Measurements from ENCODE around the gene JMJD8. TPM values are rescaled to one million over a fixed set of nuclear protein-coding genes. Genes with fewer than 3 reads are reported as not detected.

The JMJD8 gene
- total and polyA plus RNA-seq, 4 donors = 21.2 to 52.6 (median 33.4) TPM

DNA sequence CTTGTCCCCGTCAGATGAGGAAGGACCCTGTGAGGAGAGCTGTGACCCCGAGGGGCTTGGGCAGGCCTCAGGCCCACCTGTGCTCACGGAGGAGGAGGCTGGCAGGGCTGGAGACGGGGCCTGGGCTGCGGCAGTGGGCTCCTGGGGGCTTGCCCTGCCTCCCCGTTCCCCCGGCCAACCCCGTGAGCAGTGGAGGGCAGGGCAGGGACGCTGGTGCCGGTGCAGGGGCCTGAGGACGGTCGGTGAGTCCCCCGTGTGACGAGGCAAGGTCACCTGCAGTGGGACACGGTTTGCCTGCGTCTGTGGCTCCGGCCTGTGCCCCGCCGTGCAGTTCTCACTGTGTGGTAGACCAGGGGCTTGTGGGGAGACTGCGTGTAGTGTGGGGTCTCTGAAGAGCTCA is 24.5 kb downstream of the JMJD8 start (continued):
- TF ChIP-seq HNF4A (conservative IDR thresholded peaks at IDR 0.05) (no peak), RAD21 (IDR thresholded peaks at IDR 0.05) (no peak)

DNA sequence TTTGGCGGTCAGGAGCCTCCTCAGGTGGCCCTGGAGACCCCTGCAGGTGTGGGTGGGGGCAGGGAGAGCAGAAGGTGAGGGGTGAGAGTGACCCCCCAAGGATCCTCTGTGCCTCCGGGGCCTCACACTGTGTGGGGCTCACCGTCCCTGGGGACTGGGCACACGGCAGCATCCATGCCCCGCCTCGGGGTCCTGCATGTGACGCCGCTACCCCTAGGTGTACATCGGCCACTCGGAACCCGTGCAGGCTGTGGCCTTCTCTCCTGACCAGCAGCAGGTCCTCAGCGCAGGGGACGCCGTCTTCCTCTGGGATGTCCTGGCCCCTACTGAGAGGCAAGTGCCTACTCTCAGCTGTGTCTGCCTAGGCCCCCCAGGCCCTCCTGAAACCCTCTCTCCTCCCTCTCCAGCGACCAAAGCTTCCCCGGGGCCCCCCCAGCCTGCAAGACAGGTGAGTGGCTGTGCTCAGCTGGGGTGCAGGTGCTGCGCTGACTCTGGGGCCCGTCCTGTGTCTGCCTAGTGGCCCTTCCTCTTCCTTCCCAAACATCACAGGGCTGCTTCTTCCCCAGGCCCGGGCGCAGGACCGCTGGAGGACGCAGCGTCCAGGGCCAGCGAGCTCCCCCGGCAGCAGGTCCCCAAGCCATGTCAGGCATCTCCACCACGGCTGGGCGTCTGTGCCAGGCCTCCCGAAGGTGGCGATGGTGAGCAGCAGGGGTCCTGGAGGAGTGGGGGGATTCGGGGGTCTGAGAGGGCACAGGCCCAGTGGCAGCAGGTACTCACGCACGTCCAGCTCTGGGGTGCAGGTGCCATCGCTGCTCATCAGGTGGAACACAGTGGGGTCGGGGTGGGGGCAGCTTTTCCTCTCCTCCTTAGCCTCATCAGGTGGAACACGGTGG is 25.2 kb downstream of the JMJD8 start:
- no peak overlapping the region for H3K4me3 ChIP-seq (ENCODE audit: low read depth in 1 of 3, low read length in 3 of 3)
- peaks cover 0 to 6% (median 1%) of the 10 kb centered on the region in 4 donors for H3K36me3 ChIP-seq (ENCODE audit: control insufficient read depth in 4 of 4, insufficient read depth in 3 of 4, low read depth in 1 of 4, low read length in 3 of 4)
- DNase-seq (ENCODE audit: low spot score) = no peak
- H3K27ac ChIP-seq (ENCODE audit: low read depth in 1 of 2, low read length in 2 of 2) = no peak overlapping the region
- H3K9ac ChIP-seq (ENCODE audit: low read depth in 1 of 2, low read length in 2 of 2) = no peak overlapping the region
- H3K4me1 ChIP-seq (ENCODE audit: control insufficient read depth in 4 of 4, insufficient read depth in 4 of 4, low read length in 3 of 4) = peaks cover 10 to 23% (median 15%) of the 10 kb centered on the region in 4 donors
- 96% methylated on average over 35 of the region's 35 CpGs for WGBS
- TF ChIP-seq FOXA1 (IDR thresholded peaks at IDR 0.05) = no peak
- no peak for TF ChIP-seq FOXA2 (IDR thresholded peaks at IDR 0.05)
- no peak for TF ChIP-seq HNF4G (IDR thresholded peaks at IDR 0.05)
- TF ChIP-seq, protein P1, sequence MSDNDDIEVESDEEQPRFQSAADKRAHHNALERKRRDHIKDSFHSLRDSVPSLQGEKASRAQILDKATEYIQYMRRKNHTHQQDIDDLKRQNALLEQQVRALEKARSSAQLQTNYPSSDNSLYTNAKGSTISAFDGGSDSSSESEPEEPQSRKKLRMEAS (IDR thresholded peaks at IDR 0.05) = no peak
- TF ChIP-seq, protein P2, sequence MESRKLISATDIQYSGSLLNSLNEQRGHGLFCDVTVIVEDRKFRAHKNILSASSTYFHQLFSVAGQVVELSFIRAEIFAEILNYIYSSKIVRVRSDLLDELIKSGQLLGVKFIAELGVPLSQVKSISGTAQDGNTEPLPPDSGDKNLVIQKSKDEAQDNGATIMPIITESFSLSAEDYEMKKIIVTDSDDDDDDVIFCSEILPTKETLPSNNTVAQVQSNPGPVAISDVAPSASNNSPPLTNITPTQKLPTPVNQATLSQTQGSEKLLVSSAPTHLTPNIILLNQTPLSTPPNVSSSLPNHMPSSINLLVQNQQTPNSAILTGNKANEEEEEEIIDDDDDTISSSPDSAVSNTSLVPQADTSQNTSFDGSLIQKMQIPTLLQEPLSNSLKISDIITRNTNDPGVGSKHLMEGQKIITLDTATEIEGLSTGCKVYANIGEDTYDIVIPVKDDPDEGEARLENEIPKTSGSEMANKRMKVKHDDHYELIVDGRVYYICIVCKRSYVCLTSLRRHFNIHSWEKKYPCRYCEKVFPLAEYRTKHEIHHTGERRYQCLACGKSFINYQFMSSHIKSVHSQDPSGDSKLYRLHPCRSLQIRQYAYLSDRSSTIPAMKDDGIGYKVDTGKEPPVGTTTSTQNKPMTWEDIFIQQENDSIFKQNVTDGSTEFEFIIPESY (IDR thresholded peaks at IDR 0.05) = no peak
- no peak for TF ChIP-seq TAF1 (conservative IDR thresholded peaks at IDR 0.05)
- no peak for TF ChIP-seq JUND (IDR thresholded peaks at IDR 0.05)
- TF ChIP-seq, protein P3, sequence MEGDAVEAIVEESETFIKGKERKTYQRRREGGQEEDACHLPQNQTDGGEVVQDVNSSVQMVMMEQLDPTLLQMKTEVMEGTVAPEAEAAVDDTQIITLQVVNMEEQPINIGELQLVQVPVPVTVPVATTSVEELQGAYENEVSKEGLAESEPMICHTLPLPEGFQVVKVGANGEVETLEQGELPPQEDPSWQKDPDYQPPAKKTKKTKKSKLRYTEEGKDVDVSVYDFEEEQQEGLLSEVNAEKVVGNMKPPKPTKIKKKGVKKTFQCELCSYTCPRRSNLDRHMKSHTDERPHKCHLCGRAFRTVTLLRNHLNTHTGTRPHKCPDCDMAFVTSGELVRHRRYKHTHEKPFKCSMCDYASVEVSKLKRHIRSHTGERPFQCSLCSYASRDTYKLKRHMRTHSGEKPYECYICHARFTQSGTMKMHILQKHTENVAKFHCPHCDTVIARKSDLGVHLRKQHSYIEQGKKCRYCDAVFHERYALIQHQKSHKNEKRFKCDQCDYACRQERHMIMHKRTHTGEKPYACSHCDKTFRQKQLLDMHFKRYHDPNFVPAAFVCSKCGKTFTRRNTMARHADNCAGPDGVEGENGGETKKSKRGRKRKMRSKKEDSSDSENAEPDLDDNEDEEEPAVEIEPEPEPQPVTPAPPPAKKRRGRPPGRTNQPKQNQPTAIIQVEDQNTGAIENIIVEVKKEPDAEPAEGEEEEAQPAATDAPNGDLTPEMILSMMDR (IDR thresholded peaks at IDR 0.05; ENCODE audit: low read depth, low read length, missing input control) = no peak
- TF ChIP-seq SP1 (IDR thresholded peaks at IDR 0.05) = no peak
- H3K9me3 ChIP-seq (ENCODE audit: control insufficient read depth in 4 of 4, low read length in 3 of 4) = no peaks in the 10 kb centered on the region
- no peaks in the 10 kb centered on the region for H3K27me3 ChIP-seq (ENCODE audit: control insufficient read depth in 4 of 4, insufficient read depth in 4 of 4, low read length in 3 of 4)

DNA sequence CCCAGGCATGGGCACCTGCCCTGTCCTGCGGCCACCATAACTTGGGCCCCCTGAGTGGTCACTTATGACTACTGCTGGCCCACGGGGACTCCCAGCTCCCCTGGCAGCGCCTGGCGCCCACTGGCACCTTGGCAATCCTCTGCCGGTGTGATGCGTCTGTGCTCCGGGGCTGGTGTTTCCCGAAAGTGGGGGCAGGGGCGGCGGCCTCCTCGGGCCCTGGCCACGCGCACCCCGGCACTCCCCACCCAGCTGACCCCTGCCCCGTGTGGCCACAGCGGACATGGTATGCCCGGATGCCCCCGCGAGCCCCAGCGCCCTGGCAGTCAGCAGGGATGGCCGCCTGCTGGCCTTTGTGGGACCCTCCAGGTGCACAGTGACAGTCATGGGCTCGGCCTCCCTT is 26.6 kb downstream of the JMJD8 start:
- 97% methylated on average over 22 of the region's 22 CpGs for WGBS
- Histone ChIP-seq H3K27me3 (ENCODE audit: control insufficient read depth in 4 of 4, insufficient read depth in 4 of 4, low read length in 3 of 4) (no peaks in the 10 kb centered on the region), H3K36me3 (ENCODE audit: control insufficient read depth in 4 of 4, insufficient read depth in 3 of 4, low read depth in 1 of 4, low read length in 3 of 4) (peaks cover 0 to 5% (median 1%) of the 10 kb centered on the region in 4 donors), H3K9ac (ENCODE audit: low read depth in 1 of 2, low read length in 2 of 2) (no peak overlapping the region), H3K4me3 (ENCODE audit: low read depth in 1 of 3, low read length in 3 of 3) (no peak overlapping the region), H3K27ac (ENCODE audit: low read depth in 1 of 2, low read length in 2 of 2) (no peak overlapping the region), H3K9me3 (ENCODE audit: control insufficient read depth in 4 of 4, low read length in 3 of 4) (no peaks in the 10 kb centered on the region), H3K4me1 (ENCODE audit: control insufficient read depth in 4 of 4, insufficient read depth in 4 of 4, low read length in 3 of 4) (peaks cover 10 to 22% (median 16%) of the 10 kb centered on the region in 4 donors)
- no peak for DNase-seq (ENCODE audit: low spot score)
- TF ChIP-seq RXRA (IDR thresholded peaks at IDR 0.05) (no peak), SP1 (IDR thresholded peaks at IDR 0.05) (no peak), GABPA (IDR thresholded peaks at IDR 0.05 in 1 of 2, conservative IDR thresholded peaks at IDR 0.05 in 1 of 2) (no peak), FOXA2 (IDR thresholded peaks at IDR 0.05) (no peak), RAD21 (IDR thresholded peaks at IDR 0.05) (no peak), JUND (IDR thresholded peaks at IDR 0.05) (no peak), YY1 (IDR thresholded peaks at IDR 0.05) (no peak), FOXA1 (IDR thresholded peaks at IDR 0.05) (no peak), HNF4A (conservative IDR thresholded peaks at IDR 0.05) (no peak), NR2F2 (IDR thresholded peaks at IDR 0.05) (no peak), HNF4G (IDR thresholded peaks at IDR 0.05) (no peak), EGR1 (IDR thresholded peaks at IDR 0.05; ENCODE audit: low read depth in 2 of 2) (no peak)
- TF ChIP-seq, protein P1 (IDR thresholded peaks at IDR 0.05) = no peak
- TF ChIP-seq, protein P2 (IDR thresholded peaks at IDR 0.05) = no peak
- TF ChIP-seq, protein P4, sequence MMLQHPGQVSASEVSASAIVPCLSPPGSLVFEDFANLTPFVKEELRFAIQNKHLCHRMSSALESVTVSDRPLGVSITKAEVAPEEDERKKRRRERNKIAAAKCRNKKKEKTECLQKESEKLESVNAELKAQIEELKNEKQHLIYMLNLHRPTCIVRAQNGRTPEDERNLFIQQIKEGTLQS (IDR thresholded peaks at IDR 0.05) = no peak
- TF ChIP-seq, protein P3 (IDR thresholded peaks at IDR 0.05; ENCODE audit: low read depth, low read length, missing input control) = no peak
